ENCODE results near the gene NOX3.
"Not testable (repeated sequence)": the region's sequence is repeated elsewhere in the genome, so short reads cannot be mapped to it uniquely, and the experiment has no call there.

The NOX3 gene

GRCh38 chr6:155398221-155398620, 57.4 kb downstream of the NOX3 start:
- DNase-seq = no peak

- DNase-seq = no peak
Observed at GRCh38 chr6:155397172-155397705, 58.4 kb downstream of the NOX3 start.

GRCh38 chr6:155396605-155397004, 59.0 kb downstream of the NOX3 start:
- no peak for DNase-seq

- no peak for DNase-seq
Observed at GRCh38 chr6:155395339-155395738, 60.3 kb downstream of the NOX3 start.

- DNase-seq = no peak
Observed at GRCh38 chr6:155389130-155389529, 66.5 kb downstream of the NOX3 start.

GRCh38 chr6:155388591-155388990, 67.0 kb downstream of the NOX3 start:
- no peak for DNase-seq

- DNase-seq = no peak
Observed at GRCh38 chr6:155387481-155387880, 68.2 kb downstream of the NOX3 start.

GRCh38 chr6:155384321-155384952, 71.2 kb downstream of the NOX3 start:
- no peak for DNase-seq

GRCh38 chr6:155383913-155384312, 71.7 kb downstream of the NOX3 start:
- no peak for DNase-seq

GRCh38 chr6:155382338-155382685, 73.3 kb downstream of the NOX3 start:
- DNase-seq = no peak

- no peak for DNase-seq
Observed at GRCh38 chr6:155381673-155382337, 73.8 kb downstream of the NOX3 start.

GRCh38 chr6:155380666-155381332, 74.8 kb downstream of the NOX3 start:
- peak; percentile 7 for DNase-seq

GRCh38 chr6:155378724-155379123, 76.9 kb downstream of the NOX3 start:
- no peak for DNase-seq

GRCh38 chr6:155378276-155378675, 77.4 kb downstream of the NOX3 start:
- DNase-seq = no peak

GRCh38 chr6:155377061-155377460, 78.6 kb downstream of the NOX3 start:
- no peak for DNase-seq

GRCh38 chr6:155375801-155376200, 79.8 kb downstream of the NOX3 start:
- no peak for DNase-seq

- DNase-seq = no peak
Observed at GRCh38 chr6:155374681-155375080, 81.0 kb downstream of the NOX3 start.

GRCh38 chr6:155373276-155373675, 82.4 kb downstream of the NOX3 start:
- no peak for DNase-seq

GRCh38 chr6:155372256-155372655, 83.4 kb downstream of the NOX3 start:
- DNase-seq = no peak

- DNase-seq = no peak
Observed at GRCh38 chr6:155371230-155371629, 84.4 kb downstream of the NOX3 start.

GRCh38 chr6:155366325-155366724, 89.3 kb downstream of the NOX3 start:
- no peak for DNase-seq

- DNase-seq = no peak
Observed at GRCh38 chr6:155364844-155365437, 90.7 kb downstream of the NOX3 start.

- DNase-seq = not testable (repeated sequence)
Observed at GRCh38 chr6:155364021-155364420, 91.6 kb downstream of the NOX3 start.
